SK-N-MC (cell line): ENCODE data around the gene CNBP.
A peak's percentile ranks its signal among the peaks of the same experiment; 100 is the strongest.

ENCODE experiments used
- EZH2 ChIP-seq: fragments of 200-600 bp; sonication (generic); IDR thresholded peaks from one replicate; pipeline ENCODE4 v1.6.1; 2017; ENCODE audit warnings: antibody characterized with exemption
- POLR2AphosphoS5 ChIP-seq: IDR thresholded peaks from 2 replicates; pipeline ENCODE4 v1.6.1; 2012; ENCODE audit warnings: mild to moderate bottlenecking, low read depth, low read length, borderline replicate concordance

DNA sequence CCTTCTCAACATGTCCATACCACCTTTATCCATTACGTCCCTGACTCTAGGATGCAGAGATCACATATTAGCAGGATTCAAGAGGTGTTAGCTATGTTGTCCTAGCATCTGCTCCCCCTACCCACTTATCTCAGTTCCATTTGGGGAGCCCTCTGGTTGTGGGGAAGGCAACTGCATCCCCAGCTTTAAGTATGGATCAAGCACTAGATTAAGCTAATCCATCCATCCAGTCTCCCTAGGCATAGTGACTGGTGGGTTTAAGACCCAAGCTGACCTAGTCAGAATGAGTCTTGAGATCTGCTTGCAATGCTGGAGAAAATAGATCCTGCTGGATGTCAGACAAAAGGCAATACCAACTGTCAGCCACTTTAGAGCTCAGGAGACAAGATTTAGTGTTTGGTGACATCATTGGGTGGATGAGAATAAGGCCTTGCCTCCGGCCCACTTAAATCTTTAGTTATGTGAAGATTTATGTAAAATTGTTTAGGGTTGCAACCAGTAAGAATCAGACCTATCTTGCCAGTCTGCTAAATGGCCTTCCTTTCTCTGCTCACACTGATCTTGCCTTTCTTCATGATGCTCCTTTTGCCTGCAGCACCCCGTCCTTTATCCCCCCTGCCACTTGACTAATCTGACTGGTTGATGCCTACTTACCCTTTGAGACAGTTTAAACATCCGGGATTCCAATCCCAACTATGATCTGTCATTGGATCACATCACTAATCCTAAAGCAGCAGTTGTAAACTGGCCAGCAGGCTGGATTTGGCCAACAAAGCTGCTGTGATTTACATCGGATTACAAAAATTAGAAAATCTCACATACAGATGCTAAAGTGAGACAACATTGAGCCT, 20.7 kb downstream of the CNBP start:
- TF ChIP-seq POLR2AphosphoS5 (peak; percentile 72), EZH2 (no peak)
